ENCODE data around the gene DPH2.

Gene DPH2

GRCh38 chr1:43985984-43986595 lies 16.3 kb downstream of the DPH2 start:
- DNase-seq: no peak

- DNase-seq: no peak
Measured at GRCh38 chr1:43986712-43987111, 16.9 kb downstream of the DPH2 start.

GRCh38 chr1:43987159-43987902 lies 17.5 kb downstream of the DPH2 start:
- no peak for DNase-seq

GRCh38 chr1:43990271-43991199 lies 20.7 kb downstream of the DPH2 start:
- DNase-seq: no peak

- no peak for DNase-seq
Measured at GRCh38 chr1:43991200-43991475, 21.3 kb downstream of the DPH2 start.

GRCh38 chr1:43991476-43992231 lies 21.8 kb downstream of the DPH2 start, which contains the start of gene CCDC24:
Gene CCDC24 (plus strand): TSS chr1:43991599. CDS start chr1:43991879, 280 bp downstream.
- no peak for DNase-seq

GRCh38 chr1:43992232-43992995 lies 22.6 kb downstream of the DPH2 start:
- no peak for DNase-seq

GRCh38 chr1:43993206-43993914 lies 23.6 kb downstream of the DPH2 start:
- DNase-seq: no peak

GRCh38 chr1:43994071-43994470 lies 24.3 kb downstream of the DPH2 start:
- DNase-seq: no peak

- DNase-seq: no peak
Measured at GRCh38 chr1:43994794-43995790, 25.3 kb downstream of the DPH2 start.

GRCh38 chr1:43995984-43996732 lies 26.3 kb downstream of the DPH2 start:
- no peak for DNase-seq

GRCh38 chr1:43996733-43997115 lies 26.9 kb downstream of the DPH2 start:
- no peak for DNase-seq

- DNase-seq: no peak
Measured at GRCh38 chr1:43997295-43997999, 27.6 kb downstream of the DPH2 start.

- DNase-seq: no peak
Measured at GRCh38 chr1:43998000-43998378, 28.2 kb downstream of the DPH2 start.

GRCh38 chr1:43999455-43999854 lies 29.6 kb downstream of the DPH2 start:
- no peak for DNase-seq

- DNase-seq: no peak
Measured at GRCh38 chr1:44000122-44000665, 30.4 kb downstream of the DPH2 start.

- DNase-seq: no peak
Measured at GRCh38 chr1:44002165-44002564, 32.4 kb downstream of the DPH2 start.

- DNase-seq: no peak
Measured at GRCh38 chr1:44002606-44003157, 32.9 kb downstream of the DPH2 start.
